GM23338 (cell line): ENCODE data around the gene CD164. TPM values are rescaled to one million over a fixed set of nuclear protein-coding genes. Genes with fewer than 3 reads are reported as not detected.
"Not testable (repeated sequence)": the region's sequence is repeated elsewhere in the genome, so short reads cannot be mapped to it uniquely, and the experiment has no call there.

Experiments used
- ATAC-seq: fragments of 200-7000 bp; cut with Tn5 transposase; 3 replicates; pipeline ENCODE4 v1.9.1; 2020
- DNase-seq: peaks from one replicate; pipeline ENCODE4 v3.0.0-alpha.2; 2015; ENCODE audit warnings: low spot score
- H2AFZ ChIP-seq: fragments of 200-600 bp; sonication (generic); 2 replicates; pipeline ENCODE4 v1.8.0; 2016; ENCODE audit warnings: antibody characterized with exemption, mild to moderate bottlenecking, moderate library complexity
- H3F3A ChIP-seq: fragments of 200-600 bp; sonication (generic); replicated peaks from 2 replicates; pipeline ENCODE4 v1.8.0; 2017; ENCODE audit warnings: antibody characterized with exemption, mixed run types, low read depth
- H3K27ac ChIP-seq: fragments of 200-600 bp; sonication (generic); 2 replicates; pipeline ENCODE4 v1.6.1; 2016; ENCODE audit warnings: low read depth
- H3K27me3 ChIP-seq: fragments of 200-600 bp; sonication (generic); 2 replicates; pipeline ENCODE4 v1.8.0; 2016; ENCODE audit warnings: mild to moderate bottlenecking, mixed run types, moderate library complexity; ENCODE audit not compliant: insufficient read depth
- H3K36me3 ChIP-seq: fragments of 200-600 bp; sonication (generic); 2 replicates; pipeline ENCODE4 v1.8.0; 2016; ENCODE audit warnings: mild to moderate bottlenecking; ENCODE audit not compliant: insufficient read depth
- H3K4me1 ChIP-seq: fragments of 200-600 bp; sonication (generic); 2 replicates; pipeline ENCODE4 v1.8.0; 2016; ENCODE audit warnings: mild to moderate bottlenecking, moderate library complexity; ENCODE audit not compliant: insufficient read depth
- H3K4me2 ChIP-seq: fragments of 200-600 bp; sonication (generic); 2 replicates; pipeline ENCODE4 v1.7.1; 2017; ENCODE audit warnings: mixed run types
- H3K4me3 ChIP-seq: fragments of 200-600 bp; sonication (generic); 2 replicates; pipeline ENCODE4 v1.6.1; 2016; ENCODE audit warnings: mixed run types
- H3K79me2 ChIP-seq: fragments of 200-600 bp; sonication (generic); replicated peaks from 2 replicates; pipeline ENCODE4 v1.8.0; 2017; ENCODE audit warnings: mild to moderate bottlenecking; ENCODE audit not compliant: insufficient read depth
- H3K9me2 ChIP-seq: fragments of 200-600 bp; sonication (generic); 2 replicates; pipeline ENCODE4 v1.8.0; 2017; ENCODE audit not compliant: insufficient read depth
- H4K20me1 ChIP-seq: fragments of 200-600 bp; sonication (generic); replicated peaks from 2 replicates; pipeline ENCODE4 v1.8.0; 2017; ENCODE audit warnings: mild to moderate bottlenecking; ENCODE audit not compliant: insufficient read depth
- H3K27ac Mint-ChIP-seq: 2 replicates; pipeline ENCODE4 v1.8.0; 2020; ENCODE audit warnings: inconsistent platforms, mild to moderate bottlenecking, moderate library complexity, mixed read lengths
- H3K27me3 Mint-ChIP-seq: 3 replicates; pipeline ENCODE4 v1.8.0; 2022; ENCODE audit warnings: low read depth, mild to moderate bottlenecking, moderate library complexity, mixed read lengths, inconsistent platforms; ENCODE audit not compliant: insufficient read depth, poor library complexity
- H3K36me3 Mint-ChIP-seq: 3 replicates; pipeline ENCODE4 v1.8.0; 2021; ENCODE audit warnings: low read depth, mild to moderate bottlenecking, inconsistent platforms, moderate library complexity, mixed read lengths
- H3K4me1 Mint-ChIP-seq: 3 replicates; pipeline ENCODE4 v1.8.0; 2020; ENCODE audit warnings: mild to moderate bottlenecking, inconsistent platforms, mixed read lengths
- H3K4me3 Mint-ChIP-seq: 3 replicates; pipeline ENCODE4 v1.8.0; 2021; ENCODE audit warnings: moderate library complexity, mild to moderate bottlenecking, inconsistent platforms, mixed read lengths
- H3K9me3 Mint-ChIP-seq: 3 replicates; pipeline ENCODE4 v1.8.0; 2020; ENCODE audit warnings: moderate library complexity, mild to moderate bottlenecking, inconsistent platforms, mixed read lengths
- CTCF ChIP-seq, 2 experiments: fragments of 200-600 bp in 1 of 2; sonication (generic) in 1 of 2; conservative IDR thresholded peaks; 2 replicates each; pipeline versions ENCODE4 v1.5.1 to v1.6.1; 2016 to 2017; ENCODE audit warnings: antibody characterized with exemption in 2 of 2, low read depth in 2 of 2, mild to moderate bottlenecking in 2 of 2, moderate library complexity in 1 of 2
- EZH2 ChIP-seq: fragments of 200-600 bp; sonication (generic); IDR thresholded peaks from one replicate; pipeline ENCODE4 v1.8.0; 2017; ENCODE audit warnings: antibody characterized with exemption, mild to moderate bottlenecking, low read depth; ENCODE audit not compliant: unreplicated experiment
- POLR2AphosphoS5 ChIP-seq: IDR thresholded peaks from 2 replicates; pipeline ENCODE4 v1.6.1; 2016; ENCODE audit warnings: antibody characterized with exemption, low read depth
- STAT1 ChIP-seq: IDR thresholded peaks from one replicate; pipeline ENCODE4 v1.6.1; 2016; ENCODE audit warnings: antibody characterized with exemption; ENCODE audit not compliant: unreplicated experiment
- ZNF114 ChIP-seq: fragments of 250-450 bp; sonication (Bioruptor Pico); IDR thresholded peaks from 2 replicates; pipeline ENCODE4 v1.5.0; 2020; ENCODE audit warnings: mild to moderate bottlenecking, moderate library complexity
- ZNF331 ChIP-seq: fragments of 250-450 bp; sonication (Bioruptor Pico); IDR thresholded peaks from 2 replicates; pipeline ENCODE4 v1.5.0; 2020; ENCODE audit warnings: low read depth, mild to moderate bottlenecking, moderate library complexity
- polyA plus RNA-seq: library from polyadenylated mRNA; unstranded; fragments of >200 nt; fragmentation: Nextera tagmentation; extraction: Ambion mirVana; gene quantifications from 2 replicates; pipeline ENCODE4 v1.2.1, GENCODE V29; 2016
- total RNA-seq: library from RNA; depleted of rRNA; stranded (reverse); fragments of >200 nt; shearing (Covaris generic); gene quantifications from 2 replicates; pipeline ENCODE4 v1.2.3, GENCODE V29; 2014

Gene CD164
- total and polyA plus RNA-seq, 2 experiments from 2014 or later, result 81.0 to 83.8 TPM

GRCh38 chr6:109364382-109365078, 17.7 kb downstream of the CD164 start:
- H3K4me2 ChIP-seq, H3K9me3 Mint-ChIP-seq, H3K4me1 Mint-ChIP-seq, H3K27ac Mint-ChIP-seq, H3K27me3 Mint-ChIP-seq, H3K27me3 ChIP-seq, H3K9me2 ChIP-seq, H3K4me3 ChIP-seq, H3K27ac ChIP-seq, H3K4me1 ChIP-seq, H3K4me3 Mint-ChIP-seq, DNase-seq, H4K20me1 ChIP-seq, H3F3A ChIP-seq, H2AFZ ChIP-seq, ATAC-seq: not testable (repeated sequence)
- peaks cover 79% of the 10 kb centered on the region for H3K36me3 Mint-ChIP-seq
- Histone ChIP-seq H3K79me2 (peaks cover 24% of the 10 kb centered on the region), H3K36me3 (peaks cover 12% of the 10 kb centered on the region; the same call in 1 of the 2 replicates)

- Histone ChIP-seq H3K9me2 (no peaks in the 10 kb centered on the region), H3K79me2 (peaks cover 24% of the 10 kb centered on the region), H2AFZ (no peak overlapping the region), H4K20me1 (no peaks in the 10 kb centered on the region; the same call in 1 of the 2 replicates), H3K4me2 (no peak overlapping the region), H3K27me3 (no peaks in the 10 kb centered on the region), H3K4me1 (no peaks in the 10 kb centered on the region), H3K27ac (no peak overlapping the region), H3F3A (no peaks in the 10 kb centered on the region), H3K36me3 (peaks cover 12% of the 10 kb centered on the region; the same call in 1 of the 2 replicates), H3K4me3 (no peak overlapping the region)
- ATAC-seq, result no peak
- Mint-ChIP-seq H3K36me3 (peaks cover 79% of the 10 kb centered on the region), H3K4me1 (no peaks in the 10 kb centered on the region), H3K9me3 (no peaks in the 10 kb centered on the region), H3K4me3 (no peak overlapping the region), H3K27me3 (no peaks in the 10 kb centered on the region), H3K27ac (no peak overlapping the region)
- no peak for DNase-seq
- TF ChIP-seq ZNF331 (CRISPR knock-in tag), result no peak
- no peak for TF ChIP-seq ZNF114
Observed at GRCh38 chr6:109363753-109364152, 18.5 kb downstream of the CD164 start.

GRCh38 chr6:109362102-109362884, 20.0 kb downstream of the CD164 start:
- TF ChIP-seq EZH2 (no peak), CTCF (conservative IDR thresholded peaks at IDR 0.05; ENCODE audit: low read depth in 2 of 2) (no peak), STAT1 (no peak), POLR2AphosphoS5 (no peak), ZNF114 (no peak), ZNF331 (CRISPR knock-in tag) (no peak)
- Mint-ChIP-seq H3K4me3 (no peak overlapping the region), H3K4me1 (no peaks in the 10 kb centered on the region), H3K9me3 (peaks cover 2% of the 10 kb centered on the region; the same call in 1 of the 3 replicates), H3K27me3 (no peaks in the 10 kb centered on the region), H3K27ac (no peak overlapping the region), H3K36me3 (peaks cover 87% of the 10 kb centered on the region)
- H3K36me3 ChIP-seq, result peaks cover 4% of the 10 kb centered on the region; the same call in 1 of the 2 replicates
- H3K27me3 ChIP-seq, result no peaks in the 10 kb centered on the region
- H2AFZ ChIP-seq, result no peak overlapping the region
- H3K79me2 ChIP-seq, result peaks cover 24% of the 10 kb centered on the region
- no peak overlapping the region for H3K4me2 ChIP-seq
- no peak overlapping the region for H3K27ac ChIP-seq
- H4K20me1 ChIP-seq, result no peaks in the 10 kb centered on the region; the same call in 1 of the 2 replicates
- H3K4me3 ChIP-seq, result no peak overlapping the region
- no peak for ATAC-seq
- DNase-seq, result no peak
- H3K4me1 ChIP-seq, result no peaks in the 10 kb centered on the region
- H3K9me2 ChIP-seq, result no peaks in the 10 kb centered on the region
- H3F3A ChIP-seq, result no peaks in the 10 kb centered on the region
